Right lobe of liver (tissue), 4 donors: ENCODE measurements around the gene SLC6A19.

Source experiments
- CTCF ChIP-seq, 4 donors: fragments of 200-600 bp in 3 of 4; fragments of 450-650 bp in 1 of 4; IDR thresholded peaks; one replicate each; pipeline versions ENCODE4 v1.5.1 to v1.8.0; 2016 to 2022; ENCODE audit warnings: antibody characterized with exemption in 4 of 4, mild to moderate bottlenecking in 2 of 4
- POLR2A ChIP-seq: fragments of 450-650 bp; IDR thresholded peaks from one replicate; pipeline ENCODE4 v1.6.1; 2017; ENCODE audit warnings: antibody characterized with exemption, mild to moderate bottlenecking
- donor health status: DM: no; HTN: no; CAD: no.
- donor health status: DM: no; HTN: no; CAD: no.
- donor health status: DM: no; HTN: yes; CAD: no.

GRCh38 chr5:1152156-1152555 is 49.2 kb upstream of the SLC6A19 start:
- TF ChIP-seq CTCF (IDR thresholded peaks at IDR 0.05) (no peak), POLR2A (no peak)
